Activated effector memory CD4-positive, alpha-beta T cell treated with anti-CD3 and anti-CD28 coated beads, Interleukin-2, amount 50 U/mL, for 16 hours (primary cell): ENCODE measurements around the gene MT1X.
"Not testable (repeated sequence)": the region's sequence is repeated elsewhere in the genome, so short reads cannot be mapped to it uniquely, and the experiment has no call there.

Experiments used
- DNase-seq: peaks from one replicate; pipeline ENCODE4 v3.0.0-alpha.2; 2020

The MT1X gene

DNA sequence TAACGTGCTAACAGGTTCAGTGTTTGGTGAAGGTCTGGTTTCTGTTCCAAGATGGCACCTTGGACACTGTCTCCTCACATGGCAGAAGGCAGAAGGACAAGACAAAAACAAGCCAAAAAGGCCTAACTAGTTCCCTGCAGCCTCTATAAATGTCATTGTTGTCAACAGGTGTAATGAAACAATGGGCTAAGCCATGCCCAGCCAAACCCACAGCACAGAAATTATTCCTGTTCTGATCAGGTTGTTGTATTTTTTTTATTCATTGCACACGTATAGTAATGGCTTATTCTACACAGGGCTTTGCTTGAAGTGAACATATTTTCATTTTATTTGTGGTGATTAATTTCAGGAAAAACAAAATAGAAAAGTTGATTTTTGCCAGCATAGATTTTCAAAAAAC lies 31.5 kb downstream of the MT1X start:
- no peak for DNase-seq

DNA sequence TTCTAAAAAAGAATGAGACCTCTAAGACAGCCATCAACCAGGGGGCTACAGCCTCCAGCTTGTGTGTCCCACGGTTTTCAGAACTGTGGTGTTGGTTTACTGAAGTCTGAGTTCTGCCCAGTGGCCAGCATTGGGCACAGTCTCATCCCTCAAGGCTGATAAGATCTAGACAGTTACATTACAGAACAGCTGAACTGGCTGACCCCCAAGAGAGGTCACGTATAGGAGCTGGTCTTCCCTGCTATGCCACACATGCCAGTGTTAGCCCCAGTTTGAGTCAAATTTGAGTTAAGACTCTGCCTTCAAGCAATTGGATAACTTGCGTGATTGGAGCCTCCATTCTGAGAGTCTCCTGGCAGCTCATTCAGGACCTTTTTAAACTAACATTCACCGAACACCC lies 32.9 kb downstream of the MT1X start:
- no peak for DNase-seq

DNA sequence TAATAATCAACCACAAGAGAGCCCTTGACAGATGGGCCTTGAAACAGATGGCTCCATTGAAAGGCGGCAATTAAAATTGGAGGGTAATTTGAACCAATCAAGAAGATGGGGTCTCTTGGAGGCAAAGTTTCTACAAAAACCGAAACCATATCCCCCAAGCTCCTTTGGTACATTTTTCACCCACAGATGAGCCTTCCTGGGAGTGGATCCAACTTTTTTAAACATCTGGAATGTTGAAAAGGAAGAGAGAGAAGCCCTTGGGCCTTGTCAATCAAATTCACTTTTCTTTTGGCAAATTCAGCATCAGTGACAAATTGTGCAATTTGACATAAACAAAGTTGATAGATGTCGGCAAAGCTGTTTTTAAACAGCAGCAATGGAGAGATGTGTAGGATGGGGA lies 34.5 kb downstream of the MT1X start:
- no peak for DNase-seq

GRCh38 chr16:56717532-56717931 lies 35.3 kb downstream of the MT1X start:
- not testable (repeated sequence) for DNase-seq

DNA sequence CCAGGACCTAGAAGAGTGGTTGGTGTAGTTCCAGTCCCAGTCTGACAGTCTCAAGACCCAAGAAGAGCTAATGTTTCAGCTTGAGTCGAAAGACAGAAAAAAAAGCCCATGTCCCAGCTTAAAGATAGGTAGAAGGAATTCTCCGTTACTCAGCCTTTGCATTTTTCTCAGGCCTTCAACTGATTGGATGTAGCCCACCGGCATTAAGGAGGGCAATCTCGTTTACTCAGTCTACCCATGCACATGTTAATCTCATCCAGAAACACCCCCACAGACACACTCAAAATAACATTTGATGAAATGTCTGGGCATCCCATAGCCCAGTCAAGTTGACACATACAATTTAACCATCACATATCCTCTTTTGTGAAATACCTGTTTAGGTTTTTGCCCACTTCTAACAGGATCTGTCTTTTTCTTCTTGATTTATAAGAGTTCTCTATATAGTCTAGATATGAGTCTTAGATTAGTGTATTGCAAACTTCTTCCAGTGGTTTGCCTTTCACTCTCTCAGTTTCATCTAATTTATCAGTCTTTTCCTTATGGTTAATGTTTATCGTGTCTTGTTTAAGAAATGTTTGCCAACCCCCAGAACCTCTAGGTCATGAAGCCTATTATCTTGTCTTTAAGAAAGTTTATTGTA lies 40.1 kb downstream of the MT1X start:
- no peak for DNase-seq

GRCh38 chr16:56724191-56724590 lies 41.9 kb downstream of the MT1X start:
- DNase-seq: no peak

DNA sequence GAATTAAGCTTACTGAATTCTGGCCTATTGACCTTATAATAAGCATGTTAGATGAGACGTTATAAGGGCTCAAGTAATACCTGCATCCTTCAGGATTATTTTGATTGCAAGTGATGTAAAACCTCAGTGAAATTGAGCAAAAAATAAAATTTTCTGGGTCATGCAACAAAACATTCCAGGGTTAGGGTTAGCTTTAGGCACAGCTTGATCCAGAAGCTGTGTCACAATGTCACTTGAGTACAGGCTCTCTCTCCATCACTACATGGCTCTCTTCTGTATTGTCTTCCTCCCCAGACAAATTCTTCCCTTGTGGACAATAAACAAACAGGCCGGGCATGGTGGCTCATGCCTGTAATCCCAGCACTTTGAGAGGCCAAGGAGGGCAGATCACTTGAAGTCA lies 44.0 kb downstream of the MT1X start:
- no peak for DNase-seq

DNA sequence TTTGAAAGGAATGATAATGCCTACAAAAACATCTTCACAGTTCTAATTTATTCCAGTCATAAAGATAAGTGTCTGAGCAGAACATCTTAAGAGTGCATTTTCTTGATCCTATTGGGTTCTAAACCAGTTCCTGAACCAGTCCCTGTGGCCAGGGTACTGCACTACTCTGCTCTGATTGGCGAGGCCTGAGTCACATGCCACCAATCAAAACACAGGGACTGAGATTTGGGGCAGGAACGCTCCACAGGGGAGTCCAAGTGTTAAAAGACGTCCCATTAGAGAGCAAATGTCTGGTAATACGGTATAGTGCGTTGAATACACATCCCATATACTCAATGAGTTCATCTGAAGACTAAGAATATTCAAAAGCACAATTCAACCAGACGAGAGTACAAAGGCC lies 44.7 kb downstream of the MT1X start:
- no peak for DNase-seq

DNA sequence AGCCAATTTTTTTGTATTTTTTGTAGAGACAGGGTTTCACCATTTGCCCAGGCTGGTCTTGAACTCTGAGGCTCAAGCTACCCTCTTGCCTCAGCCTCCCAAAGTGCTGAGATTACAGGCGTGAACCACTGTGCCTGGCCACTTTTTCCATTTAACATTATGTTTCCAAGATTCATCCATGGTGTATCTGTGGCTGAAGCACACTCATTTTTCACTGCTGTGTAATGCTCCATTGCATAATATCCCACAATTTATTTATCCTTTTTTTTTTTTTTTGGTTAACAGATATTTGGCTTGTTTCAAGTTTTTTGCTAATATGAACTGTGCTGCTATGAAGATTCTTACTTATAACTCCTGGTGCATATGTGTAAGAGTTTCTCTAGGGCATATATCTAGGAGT lies 45.8 kb downstream of the MT1X start:
- DNase-seq: no peak

GRCh38 chr16:56728980-56729734 lies 46.9 kb downstream of the MT1X start:
- no peak for DNase-seq

DNA sequence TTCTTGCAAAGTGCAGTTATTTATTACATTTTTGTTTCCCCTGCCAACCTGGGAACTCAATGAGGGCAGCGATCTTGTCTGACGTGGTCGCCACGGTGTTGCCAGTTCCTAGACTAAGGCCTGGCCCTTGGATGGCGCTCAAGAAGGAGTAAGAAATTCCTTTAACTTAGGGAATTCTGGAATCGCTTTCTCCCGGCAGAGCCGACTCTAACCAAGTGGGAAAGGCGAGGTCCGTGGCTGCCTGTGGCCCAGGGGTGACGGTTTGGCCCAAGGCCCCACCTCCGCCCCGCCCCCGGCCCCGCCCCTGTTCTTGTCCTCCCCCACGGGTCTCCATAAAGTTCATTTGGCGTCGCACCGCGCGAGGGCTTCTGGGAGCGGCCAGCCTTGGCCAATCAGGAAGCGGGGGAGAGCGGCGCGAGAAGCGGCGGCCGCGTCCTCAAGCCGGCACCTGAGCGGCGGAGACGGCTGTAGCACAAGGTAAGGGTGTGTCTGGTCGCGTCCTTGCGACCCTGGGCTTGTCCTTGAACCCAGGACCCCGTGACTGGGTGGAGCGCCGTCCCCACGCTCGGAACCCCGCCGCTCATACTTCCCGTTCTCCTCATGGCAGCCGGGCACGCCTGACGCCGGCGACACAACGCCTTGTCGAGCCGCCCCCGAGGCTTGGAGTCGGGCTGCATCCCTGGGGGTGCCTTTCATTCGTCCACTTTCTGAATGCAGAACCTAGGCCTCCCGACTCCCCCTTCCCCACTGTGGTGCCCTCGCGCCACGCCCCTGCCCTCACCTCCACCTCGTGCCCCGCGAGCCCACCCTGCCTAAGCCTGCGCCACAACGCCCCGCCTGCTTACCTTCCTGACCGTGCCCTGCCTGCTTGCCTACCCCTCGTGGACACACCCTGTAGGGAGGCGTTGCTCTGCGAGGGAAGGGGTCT lies 47.7 kb downstream of the MT1X start, which contains the start of gene NUP93:
TSS of gene NUP93 (plus strand) at position 395 of the 928 bp plus-strand sequence. CDS start 18,119 bp downstream, outside the sequence.
- peak; percentile 96 for DNase-seq

- no peak for DNase-seq
Measured at GRCh38 chr16:56732366-56732765, 50.1 kb downstream of the MT1X start.

DNA sequence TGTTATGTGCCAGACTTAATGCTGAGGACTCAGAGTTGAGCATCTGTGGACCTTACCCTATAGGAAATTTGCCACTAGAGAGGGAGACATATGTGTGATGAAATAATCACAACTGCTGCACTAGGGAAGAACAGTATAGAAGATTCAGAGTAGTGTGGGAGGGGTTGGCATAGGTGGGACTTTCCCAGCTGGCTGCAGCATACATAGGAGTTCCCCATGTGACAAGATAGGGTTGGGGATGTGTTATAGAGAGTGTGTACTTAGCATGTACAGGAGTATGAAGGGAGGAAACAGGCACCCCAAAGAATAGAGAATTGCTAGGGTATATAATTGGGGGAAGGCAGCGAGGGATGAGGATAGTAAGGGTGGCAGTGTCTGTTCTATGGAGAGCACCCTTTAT lies 50.6 kb downstream of the MT1X start:
- DNase-seq: peak; percentile 67
